ENCODE measurements around the gene ETF1. TPM values are rescaled to one million over a fixed set of nuclear protein-coding genes. Genes with fewer than 3 reads are reported as not detected.

The ETF1 gene
- total RNA-seq, 2 donors from 2014 or later, result 67.6 to 115 TPM

DNA sequence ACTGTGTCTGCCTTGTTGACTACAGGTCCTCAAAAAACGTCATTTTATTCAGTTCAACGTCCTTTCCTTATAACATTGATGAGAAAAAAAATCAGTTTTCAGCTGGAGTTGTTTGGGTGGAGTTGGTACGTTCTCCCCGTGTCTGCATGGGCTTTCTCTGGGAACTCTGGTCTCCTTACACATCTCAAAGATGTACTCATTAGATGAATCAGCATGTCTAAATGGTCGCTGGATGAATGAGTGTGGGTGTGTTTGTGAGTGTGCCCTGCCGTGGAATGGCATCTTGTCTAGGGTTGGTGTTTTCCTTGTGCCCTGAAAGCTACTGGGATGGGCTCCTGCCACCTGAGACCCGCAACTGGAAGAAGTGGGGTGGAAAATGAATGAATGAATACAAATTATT, 47.7 kb downstream of the ETF1 start:
- DNase-seq (ENCODE audit: low spot score), result no peak
- H3K27me3 ChIP-seq (replicated peaks; ENCODE audit: insufficient read depth), result no peaks in the 10 kb centered on the region
- TF ChIP-seq, protein P1, sequence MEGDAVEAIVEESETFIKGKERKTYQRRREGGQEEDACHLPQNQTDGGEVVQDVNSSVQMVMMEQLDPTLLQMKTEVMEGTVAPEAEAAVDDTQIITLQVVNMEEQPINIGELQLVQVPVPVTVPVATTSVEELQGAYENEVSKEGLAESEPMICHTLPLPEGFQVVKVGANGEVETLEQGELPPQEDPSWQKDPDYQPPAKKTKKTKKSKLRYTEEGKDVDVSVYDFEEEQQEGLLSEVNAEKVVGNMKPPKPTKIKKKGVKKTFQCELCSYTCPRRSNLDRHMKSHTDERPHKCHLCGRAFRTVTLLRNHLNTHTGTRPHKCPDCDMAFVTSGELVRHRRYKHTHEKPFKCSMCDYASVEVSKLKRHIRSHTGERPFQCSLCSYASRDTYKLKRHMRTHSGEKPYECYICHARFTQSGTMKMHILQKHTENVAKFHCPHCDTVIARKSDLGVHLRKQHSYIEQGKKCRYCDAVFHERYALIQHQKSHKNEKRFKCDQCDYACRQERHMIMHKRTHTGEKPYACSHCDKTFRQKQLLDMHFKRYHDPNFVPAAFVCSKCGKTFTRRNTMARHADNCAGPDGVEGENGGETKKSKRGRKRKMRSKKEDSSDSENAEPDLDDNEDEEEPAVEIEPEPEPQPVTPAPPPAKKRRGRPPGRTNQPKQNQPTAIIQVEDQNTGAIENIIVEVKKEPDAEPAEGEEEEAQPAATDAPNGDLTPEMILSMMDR (IDR thresholded peaks at IDR 0.05), result no peak
- H3K4me3 ChIP-seq, result no peak overlapping the region
- H3K27ac ChIP-seq, result no peak overlapping the region
- H3K4me1 ChIP-seq (ENCODE audit: control insufficient read depth in 1 of 2, low read depth in 2 of 2), result peaks cover 15 to 29% of the 10 kb centered on the region in 2 donors
- H3K9me3 ChIP-seq, result no peaks in the 10 kb centered on the region
- no peaks in the 10 kb centered on the region for H3K36me3 ChIP-seq
- ATAC-seq (ENCODE audit: insufficient number of reproducible peaks, low FRiP score, low read depth), result no peak

DNA sequence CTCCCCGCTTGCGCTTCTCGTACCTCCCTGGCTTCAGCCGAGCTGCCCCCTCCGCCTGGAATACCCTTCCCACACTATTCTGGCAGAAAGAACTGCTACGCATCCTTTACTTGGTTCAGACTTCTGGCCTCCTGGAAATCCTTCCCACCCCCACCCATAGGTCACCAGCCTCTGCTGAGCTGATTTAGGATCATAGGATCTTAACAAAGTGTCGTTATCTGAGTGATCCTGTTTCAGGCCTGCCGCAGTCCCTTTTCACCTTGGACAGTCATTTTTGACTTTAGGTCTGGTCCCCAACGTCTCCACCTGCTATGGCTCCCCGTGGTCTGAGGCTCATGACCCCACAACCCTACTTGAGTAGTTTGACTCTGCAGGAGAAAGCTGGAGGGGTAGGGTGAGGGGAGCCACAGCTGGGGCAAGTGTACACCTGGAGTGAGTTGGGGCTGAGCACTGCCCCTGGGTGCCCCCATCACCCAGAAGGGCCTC, 50.4 kb downstream of the ETF1 start:
- peak overlapping the region; percentile 28 to 51 for H3K27ac ChIP-seq
- H3K4me3 ChIP-seq, result peak overlapping the region; percentile 78
- no peak for ATAC-seq (ENCODE audit: insufficient number of reproducible peaks, low FRiP score, low read depth)
- DNase-seq (ENCODE audit: low spot score), result no peak
- TF ChIP-seq, protein P1 (IDR thresholded peaks at IDR 0.05), result no peak
- no peaks in the 10 kb centered on the region for H3K27me3 ChIP-seq (replicated peaks; ENCODE audit: insufficient read depth)
- peaks cover 19 to 41% of the 10 kb centered on the region in 2 donors for H3K4me1 ChIP-seq (ENCODE audit: control insufficient read depth in 1 of 2, low read depth in 2 of 2)
- no peaks in the 10 kb centered on the region for H3K36me3 ChIP-seq
- no peaks in the 10 kb centered on the region for H3K9me3 ChIP-seq

DNA sequence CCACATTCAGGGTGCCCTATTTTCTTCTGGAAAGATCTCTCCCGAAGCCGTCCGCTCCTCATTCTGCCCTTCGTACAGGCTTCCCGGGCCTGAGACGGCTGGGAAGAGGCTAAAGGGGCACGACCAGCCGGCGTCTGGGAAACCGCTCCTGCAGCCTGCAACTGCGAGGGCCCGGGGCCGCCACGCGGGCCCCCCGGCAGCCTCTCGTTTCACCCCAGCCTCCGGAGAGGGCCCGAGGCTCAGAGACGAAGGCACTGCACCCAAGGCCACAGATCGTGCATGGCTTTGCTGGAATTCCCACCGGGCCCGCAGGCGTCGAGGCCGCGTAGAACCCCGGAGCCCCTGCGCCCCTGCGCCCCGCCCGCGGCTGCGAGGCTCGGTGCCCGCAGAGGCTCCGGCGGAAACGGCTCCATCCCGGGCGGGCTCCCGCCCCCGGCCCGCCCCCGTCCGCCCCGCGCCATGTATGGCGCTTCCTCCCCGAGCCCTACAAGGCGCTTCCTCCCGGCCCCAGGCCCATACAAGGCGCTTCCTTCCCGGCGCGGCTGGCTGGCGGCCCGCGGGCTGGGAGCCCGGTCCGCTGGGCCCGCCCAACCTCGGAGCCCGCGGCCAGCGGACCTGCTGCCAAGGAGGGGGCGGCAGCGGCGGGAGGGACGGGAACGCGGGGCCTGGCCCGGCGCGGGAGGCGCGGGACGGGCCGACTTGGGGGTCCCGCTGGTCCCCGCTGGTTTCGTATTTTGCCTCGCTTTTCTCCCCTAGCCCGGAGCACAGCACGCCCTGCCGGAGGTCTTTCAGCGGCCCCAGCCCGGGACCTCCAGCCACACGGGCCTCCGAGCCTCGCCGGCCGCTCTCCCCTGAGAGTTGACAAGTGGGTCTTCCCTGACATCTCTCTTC, 51.1 kb downstream of the ETF1 start:
- no peaks in the 10 kb centered on the region for H3K27me3 ChIP-seq (replicated peaks; ENCODE audit: insufficient read depth)
- no peaks in the 10 kb centered on the region for H3K36me3 ChIP-seq
- peaks cover 19 to 41% of the 10 kb centered on the region in 2 donors for H3K4me1 ChIP-seq (ENCODE audit: control insufficient read depth in 1 of 2, low read depth in 2 of 2)
- DNase-seq (ENCODE audit: low spot score), result peak; percentile 51
- H3K27ac ChIP-seq, result peak overlapping the region; percentile 28 to 51
- TF ChIP-seq, protein P1 (IDR thresholded peaks at IDR 0.05), result no peak
- no peaks in the 10 kb centered on the region for H3K9me3 ChIP-seq
- peak; percentile 65 for ATAC-seq (ENCODE audit: insufficient number of reproducible peaks, low FRiP score, low read depth)
- peak overlapping the region; percentile 78 for H3K4me3 ChIP-seq

DNA sequence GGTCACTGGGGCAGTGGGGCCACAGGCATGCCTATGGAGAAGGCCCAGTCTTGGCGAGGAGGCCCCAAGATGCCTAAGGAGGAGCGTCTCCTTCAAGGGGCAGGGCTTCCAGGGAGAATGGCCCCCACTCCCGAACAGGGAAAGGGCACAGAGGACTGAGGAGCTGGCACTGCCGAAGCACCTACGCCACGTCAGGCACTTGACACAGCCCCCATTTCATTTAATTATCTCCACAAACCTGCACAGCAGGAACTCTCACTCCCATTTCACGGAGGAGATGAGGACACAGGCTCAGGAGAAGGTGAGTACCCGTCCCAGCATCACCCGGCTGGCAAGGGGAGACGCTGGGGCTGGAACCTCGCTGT, 51.8 kb downstream of the ETF1 start:
- no peaks in the 10 kb centered on the region for H3K36me3 ChIP-seq
- H3K27ac ChIP-seq, result no peak overlapping the region
- H3K9me3 ChIP-seq, result no peaks in the 10 kb centered on the region
- DNase-seq (ENCODE audit: low spot score), result no peak
- no peak for ATAC-seq (ENCODE audit: insufficient number of reproducible peaks, low FRiP score, low read depth)
- H3K27me3 ChIP-seq (replicated peaks; ENCODE audit: insufficient read depth), result no peaks in the 10 kb centered on the region
- peaks cover 19 to 41% of the 10 kb centered on the region in 2 donors for H3K4me1 ChIP-seq (ENCODE audit: control insufficient read depth in 1 of 2, low read depth in 2 of 2)
- TF ChIP-seq, protein P1 (IDR thresholded peaks at IDR 0.05), result no peak
- peak overlapping the region; percentile 78 for H3K4me3 ChIP-seq

DNA sequence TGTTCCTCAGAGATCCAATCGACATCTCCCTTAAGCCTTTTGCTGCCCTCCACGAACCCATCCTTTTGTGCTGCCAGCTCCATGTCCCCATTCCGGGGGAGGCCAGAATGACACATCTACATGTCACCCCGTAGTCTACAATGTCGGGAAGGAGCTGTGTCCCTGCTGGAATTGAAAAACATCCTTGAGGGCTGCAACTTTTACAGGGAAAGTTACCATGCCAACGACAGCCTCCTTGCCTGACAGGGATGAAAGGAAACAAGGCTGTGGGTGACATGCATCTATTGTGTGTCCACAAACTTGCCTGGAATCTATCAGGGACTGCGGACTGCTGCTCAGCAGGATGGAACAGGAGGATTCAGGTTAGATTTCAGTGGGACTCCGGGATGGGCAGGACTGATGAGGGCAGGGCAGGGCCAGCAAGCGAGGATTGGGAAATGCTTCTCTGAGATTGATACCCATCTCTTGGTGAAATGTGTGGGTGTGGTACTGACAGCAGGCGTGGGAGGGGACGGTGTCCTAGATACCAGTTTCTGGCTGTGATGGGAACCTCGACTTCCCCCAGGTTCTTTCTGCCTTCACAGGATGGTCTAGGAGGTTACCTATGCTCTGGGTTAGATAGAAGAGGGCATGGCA, 52.3 kb downstream of the ETF1 start:
- H3K4me3 ChIP-seq, result peak overlapping the region; percentile 78
- DNase-seq (ENCODE audit: low spot score) (no peak), ATAC-seq (ENCODE audit: insufficient number of reproducible peaks, low FRiP score, low read depth) (no peak)
- TF ChIP-seq, protein P1 (IDR thresholded peaks at IDR 0.05), result no peak
- no peaks in the 10 kb centered on the region for H3K9me3 ChIP-seq
- no peaks in the 10 kb centered on the region for H3K36me3 ChIP-seq
- no peaks in the 10 kb centered on the region for H3K27me3 ChIP-seq (replicated peaks; ENCODE audit: insufficient read depth)
- no peak overlapping the region for H3K27ac ChIP-seq
- H3K4me1 ChIP-seq (ENCODE audit: control insufficient read depth in 1 of 2, low read depth in 2 of 2), result peaks cover 19 to 41% of the 10 kb centered on the region in 2 donors

Measured in thoracic aorta (tissue), 2 donors.